HCT116 (cell line): Measurements from ENCODE around the gene CPNE5. TPM values are rescaled to one million over a fixed set of nuclear protein-coding genes. Genes with fewer than 3 reads are reported as not detected.

ENCODE experiments used
- ATAC-seq: fragments of 200-7000 bp; cut with Tn5 transposase; 2 replicates; pipeline ENCODE4 v1.9.1; 2020; ENCODE audit warnings: mild to moderate bottlenecking, moderate library complexity
- BruUV-seq: library from RNA; stranded (reverse); fragments of 400-500 nt; replicated peaks from 2 replicates; lab custom pipeline; 2021; lab: Mats Ljungman, UMichigan
- CTCF ChIA-PET: fragments of 300-600 bp; sonication (Branson Sonifier 250); formaldehyde crosslinking; loops from one replicate; lab custom pipeline; 2021; ENCODE audit warnings: antibody characterized with exemption; lab: Charles Lee
- POLR2A ChIA-PET: fragments of 300-600, 350-600 bp; sonication (Branson Sonifier 250); formaldehyde crosslinking; loops from one replicate; lab custom pipeline; 2021; ENCODE audit warnings: antibody characterized with exemption; lab: Charles Lee
- RAD21 ChIA-PET, 2 experiments: fragments of 300-600 bp; sonication (Branson Sonifier 250); formaldehyde crosslinking; loops; one replicate each; lab custom pipeline; 2023; ENCODE audit warnings: low total read pairs in 2 of 2; ENCODE audit not compliant: uncharacterized antibody in 2 of 2, unreplicated experiment in 2 of 2, low non-redundant PET in 1 of 2; lab: Charles Lee
- DNase-seq: peaks from one replicate; pipeline ENCODE4 v3.0.0-alpha.2; 2010; ENCODE audit warnings: low read depth, low spot score
- H2AFZ ChIP-seq: fragments of 200-600 bp; shearing (Covaris generic), sonication (generic); 2 replicates; pipeline ENCODE4 v1.6.1; 2017; ENCODE audit warnings: low read depth, mixed run types, mixed read lengths, antibody characterized with exemption, low read length; ENCODE audit not compliant: poor library complexity, severe bottlenecking
- H3K27ac ChIP-seq: 2 replicates; pipeline ENCODE4 v1.5.1; 2012; ENCODE audit warnings: low read depth, low read length
- H3K27me3 ChIP-seq: fragments of 200-600 bp; sonication (generic); 2 replicates; pipeline ENCODE4 v1.6.1; 2016; ENCODE audit warnings: mixed run types, low read length, mixed read lengths; ENCODE audit not compliant: insufficient read depth
- H3K36me3 ChIP-seq, 2 experiments: fragments of 200-500 bp in 1 of 2; fragments of 200-600 bp in 1 of 2; sonication (Bioruptor generic) in 1 of 2; sonication (generic) in 1 of 2; 2 replicates each; pipeline versions ENCODE4 v1.5.1 to v1.6.1; 2014 to 2016; ENCODE audit warnings: low read length in 2 of 2, inconsistent platforms in 1 of 2, mixed read lengths in 1 of 2, mixed run types in 1 of 2; ENCODE audit not compliant: insufficient read depth in 2 of 2, control insufficient read depth in 1 of 2
- H3K4me1 ChIP-seq, 2 experiments: fragments of 200-600 bp in 1 of 2; sonication (generic) in 1 of 2; 2 replicates each; pipeline versions ENCODE4 v1.5.1 to v1.6.1; 2012 to 2017; ENCODE audit warnings: low read length in 2 of 2, inconsistent platforms in 1 of 2, mild to moderate bottlenecking in 1 of 2, mixed read lengths in 1 of 2, mixed run types in 1 of 2, moderate library complexity in 1 of 2; ENCODE audit not compliant: insufficient read depth in 2 of 2, control insufficient read depth in 1 of 2
- H3K4me2 ChIP-seq: fragments of 200-600 bp; sonication (generic); 2 replicates; pipeline ENCODE4 v1.6.1; 2017; ENCODE audit warnings: mixed run types, low read length, mixed read lengths
- H3K4me3 ChIP-seq, 2 experiments: fragments of 200-600 bp in 1 of 2; sonication (generic) in 1 of 2; replicated peaks in 1 of 2; 2 replicates each; pipeline ENCODE4 v1.5.1; 2011 to 2016; ENCODE audit warnings: low read length in 2 of 2, control low read depth in 1 of 2, low read depth in 1 of 2, mild to moderate bottlenecking in 1 of 2, mixed read lengths in 1 of 2, mixed run types in 1 of 2
- H3K79me2 ChIP-seq: fragments of 200-600 bp; sonication (generic); 2 replicates; pipeline ENCODE4 v1.6.1; 2017; ENCODE audit warnings: mild to moderate bottlenecking, mixed run types, low read length, moderate library complexity, mixed read lengths; ENCODE audit not compliant: insufficient read depth
- H3K9ac ChIP-seq: fragments of 200-600 bp; sonication (generic); 2 replicates; pipeline ENCODE4 v1.6.1; 2016; ENCODE audit warnings: low read length, mixed read lengths
- H3K9me2 ChIP-seq: fragments of 200-600 bp; sonication (generic), shearing (Covaris generic); 2 replicates; pipeline ENCODE4 v1.6.1; 2017; ENCODE audit warnings: mixed run types, mild to moderate bottlenecking, moderate library complexity; ENCODE audit not compliant: insufficient read depth
- H3K9me3 ChIP-seq, 2 experiments: fragments of 200-500 bp in 1 of 2; fragments of 200-600 bp in 1 of 2; sonication (Bioruptor generic) in 1 of 2; sonication (generic) in 1 of 2; 2 replicates each; pipeline ENCODE4 v1.6.1; 2014 to 2017; ENCODE audit warnings: low read length in 2 of 2, mixed read lengths in 2 of 2, inconsistent platforms in 1 of 2, low read depth in 1 of 2, mild to moderate bottlenecking in 1 of 2, mixed run types in 1 of 2, moderate library complexity in 1 of 2; ENCODE audit not compliant: control insufficient read depth in 1 of 2, insufficient read depth in 1 of 2
- H4K20me1 ChIP-seq: fragments of 200-600 bp; sonication (generic), shearing (Covaris generic); 2 replicates; pipeline ENCODE4 v1.6.1; 2017; ENCODE audit warnings: mixed run types, mild to moderate bottlenecking, moderate library complexity; ENCODE audit not compliant: insufficient read depth
- CBX3 ChIP-seq: IDR thresholded peaks from 2 replicates; pipeline ENCODE4 v1.6.1; 2012; ENCODE audit warnings: low read depth
- ELF1 ChIP-seq: IDR thresholded peaks from 2 replicates; pipeline ENCODE4 v1.6.1; 2012; ENCODE audit warnings: low read depth, borderline replicate concordance
- EZH2phosphoT487 ChIP-seq: fragments of 200-600 bp; IDR thresholded peaks from 2 replicates; pipeline ENCODE4 v1.6.1; 2018; ENCODE audit warnings: antibody characterized with exemption, borderline replicate concordance
- JUND ChIP-seq: IDR thresholded peaks from 2 replicates; pipeline ENCODE4 v1.6.1; 2012
- POLR2AphosphoS5 ChIP-seq: IDR thresholded peaks from 2 replicates; pipeline ENCODE4 v1.6.1; 2011; ENCODE audit warnings: mild to moderate bottlenecking, low read depth, low read length, moderate library complexity
- RAD21 ChIP-seq: IDR thresholded peaks from 2 replicates; pipeline ENCODE4 v1.6.1; 2012; ENCODE audit warnings: low read depth, mild to moderate bottlenecking
- SIN3A ChIP-seq: IDR thresholded peaks from 2 replicates; pipeline ENCODE4 v1.6.1; 2012; ENCODE audit warnings: low read depth
- YY1 ChIP-seq: IDR thresholded peaks from 2 replicates; pipeline ENCODE4 v1.6.1; 2011; ENCODE audit warnings: low read length, low read depth, moderate library complexity, mild to moderate bottlenecking; ENCODE audit not compliant: insufficient replicate concordance; ENCODE audit errors: extremely low read depth
- ZNF274 ChIP-seq: fragments of 200-500 bp; sonication (Bioruptor generic); IDR thresholded peaks from 2 replicates; pipeline ENCODE4 v1.6.1; 2014; ENCODE audit warnings: mild to moderate bottlenecking, low read depth, low read length, inconsistent platforms
- intact Hi-C: fragments of 100-400 bp; cut with micrococcal nuclease; formaldehyde crosslinking; loops from 2 replicates; pipeline ENCODE4 v1.10.0; 2022
- total RNA-seq: library from RNA; stranded (reverse); gene quantifications from one replicate; pipeline ENCODE4 v1.2.1, GENCODE V29; 2021; ENCODE audit not compliant: unreplicated experiment
- TF ChIP-seq, protein P1 (sequence below): IDR thresholded peaks from 2 replicates; pipeline ENCODE4 v1.6.1; 2012; ENCODE audit warnings: low read depth
- TF ChIP-seq, protein P2 (sequence below), 3 experiments: fragments of 200-600 bp in 1 of 3; sonication (generic) in 1 of 3; IDR thresholded peaks in 2 of 3; conservative IDR thresholded peaks in 1 of 3; 2 replicates each; pipeline ENCODE4 v1.5.1; 2012 to 2017; ENCODE audit warnings: low read depth in 2 of 3, low read length in 2 of 3, antibody characterized with exemption in 1 of 3, borderline replicate concordance in 1 of 3, control low read depth in 1 of 3, mild to moderate bottlenecking in 1 of 3, mixed read lengths in 1 of 3, mixed run types in 1 of 3, moderate library complexity in 1 of 3; ENCODE audit not compliant: insufficient read depth in 1 of 3
- TF ChIP-seq, protein P3 (sequence below): IDR thresholded peaks from 2 replicates; pipeline ENCODE4 v1.6.1; 2011; ENCODE audit warnings: mild to moderate bottlenecking, low read length, moderate library complexity; ENCODE audit not compliant: insufficient replicate concordance; ENCODE audit errors: extremely low read depth
- TF ChIP-seq, protein P4 (sequence below): IDR thresholded peaks from 2 replicates; pipeline ENCODE4 v1.6.1; 2012

The CPNE5 gene
- total RNA-seq, 1 experiment from 2014 or later, result not detected

DNA sequence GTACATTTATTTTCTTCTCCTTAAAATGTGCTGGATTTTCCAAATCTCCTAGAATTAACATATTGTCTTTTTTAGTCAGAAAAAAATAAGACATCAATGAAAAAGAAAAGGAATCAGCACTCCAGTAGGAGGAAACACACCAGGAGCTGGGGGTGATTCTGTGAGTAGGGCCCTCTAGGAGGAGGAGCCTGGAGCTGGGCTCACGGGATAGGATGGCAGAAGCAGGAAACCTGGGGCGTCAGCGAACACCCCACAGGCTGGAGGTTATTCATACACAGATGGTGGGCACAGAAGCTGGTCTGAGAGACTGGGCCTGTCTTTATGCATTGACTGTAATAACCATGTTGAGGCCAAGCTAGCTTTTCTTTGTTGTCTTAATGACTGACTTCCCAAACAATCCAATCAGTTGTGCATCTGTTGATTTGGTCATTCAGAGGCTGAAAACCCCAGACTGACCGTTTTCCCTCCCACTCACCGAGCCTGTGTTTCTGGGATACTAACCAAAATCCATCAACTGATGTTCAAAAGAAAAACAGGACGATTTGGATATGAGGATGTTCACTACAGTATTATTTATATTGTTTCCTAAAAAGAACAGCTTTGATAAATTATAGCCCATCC lies 53.1 kb downstream of the CPNE5 start:
- DNase-seq (no peak), ATAC-seq (peak; percentile 35; the same call in 1 of the 2 replicates)
- H3K9me2 ChIP-seq, result no peaks in the 10 kb centered on the region
- BruUV-seq, result no TSS peak
- RAD21 ChIA-PET, result interaction anchor here in 1 of 2 experiments (0.7 kb wide), 1 partner anchor 456 kb away, joined by 3 read pairs; no protein-coding TSS in a partner anchor
- H4K20me1 ChIP-seq, result no peaks in the 10 kb centered on the region
- no peaks in the 10 kb centered on the region for H3K36me3 ChIP-seq
- intact Hi-C loops, result no loop called here
- no peak overlapping the region for H3K4me2 ChIP-seq
- no peak overlapping the region for H3K4me3 ChIP-seq
- H2AFZ ChIP-seq, result no peak overlapping the region
- CTCF ChIA-PET, result interaction anchor here (0.7 to 1.2 kb wide), 3 partner anchors 11 to 62 kb away, joined by 4 to 5 read pairs (median 4); no protein-coding TSS in a partner anchor
- H3K27me3 ChIP-seq, result no peaks in the 10 kb centered on the region
- TF ChIP-seq, protein P1, sequence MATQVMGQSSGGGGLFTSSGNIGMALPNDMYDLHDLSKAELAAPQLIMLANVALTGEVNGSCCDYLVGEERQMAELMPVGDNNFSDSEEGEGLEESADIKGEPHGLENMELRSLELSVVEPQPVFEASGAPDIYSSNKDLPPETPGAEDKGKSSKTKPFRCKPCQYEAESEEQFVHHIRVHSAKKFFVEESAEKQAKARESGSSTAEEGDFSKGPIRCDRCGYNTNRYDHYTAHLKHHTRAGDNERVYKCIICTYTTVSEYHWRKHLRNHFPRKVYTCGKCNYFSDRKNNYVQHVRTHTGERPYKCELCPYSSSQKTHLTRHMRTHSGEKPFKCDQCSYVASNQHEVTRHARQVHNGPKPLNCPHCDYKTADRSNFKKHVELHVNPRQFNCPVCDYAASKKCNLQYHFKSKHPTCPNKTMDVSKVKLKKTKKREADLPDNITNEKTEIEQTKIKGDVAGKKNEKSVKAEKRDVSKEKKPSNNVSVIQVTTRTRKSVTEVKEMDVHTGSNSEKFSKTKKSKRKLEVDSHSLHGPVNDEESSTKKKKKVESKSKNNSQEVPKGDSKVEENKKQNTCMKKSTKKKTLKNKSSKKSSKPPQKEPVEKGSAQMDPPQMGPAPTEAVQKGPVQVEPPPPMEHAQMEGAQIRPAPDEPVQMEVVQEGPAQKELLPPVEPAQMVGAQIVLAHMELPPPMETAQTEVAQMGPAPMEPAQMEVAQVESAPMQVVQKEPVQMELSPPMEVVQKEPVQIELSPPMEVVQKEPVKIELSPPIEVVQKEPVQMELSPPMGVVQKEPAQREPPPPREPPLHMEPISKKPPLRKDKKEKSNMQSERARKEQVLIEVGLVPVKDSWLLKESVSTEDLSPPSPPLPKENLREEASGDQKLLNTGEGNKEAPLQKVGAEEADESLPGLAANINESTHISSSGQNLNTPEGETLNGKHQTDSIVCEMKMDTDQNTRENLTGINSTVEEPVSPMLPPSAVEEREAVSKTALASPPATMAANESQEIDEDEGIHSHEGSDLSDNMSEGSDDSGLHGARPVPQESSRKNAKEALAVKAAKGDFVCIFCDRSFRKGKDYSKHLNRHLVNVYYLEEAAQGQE, result no peak
- TF ChIP-seq, protein P2, sequence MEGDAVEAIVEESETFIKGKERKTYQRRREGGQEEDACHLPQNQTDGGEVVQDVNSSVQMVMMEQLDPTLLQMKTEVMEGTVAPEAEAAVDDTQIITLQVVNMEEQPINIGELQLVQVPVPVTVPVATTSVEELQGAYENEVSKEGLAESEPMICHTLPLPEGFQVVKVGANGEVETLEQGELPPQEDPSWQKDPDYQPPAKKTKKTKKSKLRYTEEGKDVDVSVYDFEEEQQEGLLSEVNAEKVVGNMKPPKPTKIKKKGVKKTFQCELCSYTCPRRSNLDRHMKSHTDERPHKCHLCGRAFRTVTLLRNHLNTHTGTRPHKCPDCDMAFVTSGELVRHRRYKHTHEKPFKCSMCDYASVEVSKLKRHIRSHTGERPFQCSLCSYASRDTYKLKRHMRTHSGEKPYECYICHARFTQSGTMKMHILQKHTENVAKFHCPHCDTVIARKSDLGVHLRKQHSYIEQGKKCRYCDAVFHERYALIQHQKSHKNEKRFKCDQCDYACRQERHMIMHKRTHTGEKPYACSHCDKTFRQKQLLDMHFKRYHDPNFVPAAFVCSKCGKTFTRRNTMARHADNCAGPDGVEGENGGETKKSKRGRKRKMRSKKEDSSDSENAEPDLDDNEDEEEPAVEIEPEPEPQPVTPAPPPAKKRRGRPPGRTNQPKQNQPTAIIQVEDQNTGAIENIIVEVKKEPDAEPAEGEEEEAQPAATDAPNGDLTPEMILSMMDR (IDR thresholded peaks at IDR 0.05 in 2 of 3, conservative IDR thresholded peaks at IDR 0.05 in 1 of 3; ENCODE audit: borderline replicate concordance in 1 of 3, insufficient read depth in 1 of 3, low read depth in 2 of 3, low read length in 2 of 3), result no peak
- no peak for TF ChIP-seq POLR2AphosphoS5
- TF ChIP-seq RAD21, result no peak
- TF ChIP-seq SIN3A, result no peak
- TF ChIP-seq YY1, result no peak
- TF ChIP-seq EZH2phosphoT487, result no peak
- no peak for TF ChIP-seq CBX3
- no peak for TF ChIP-seq ELF1
- no peak for TF ChIP-seq JUND
- TF ChIP-seq, protein P3, sequence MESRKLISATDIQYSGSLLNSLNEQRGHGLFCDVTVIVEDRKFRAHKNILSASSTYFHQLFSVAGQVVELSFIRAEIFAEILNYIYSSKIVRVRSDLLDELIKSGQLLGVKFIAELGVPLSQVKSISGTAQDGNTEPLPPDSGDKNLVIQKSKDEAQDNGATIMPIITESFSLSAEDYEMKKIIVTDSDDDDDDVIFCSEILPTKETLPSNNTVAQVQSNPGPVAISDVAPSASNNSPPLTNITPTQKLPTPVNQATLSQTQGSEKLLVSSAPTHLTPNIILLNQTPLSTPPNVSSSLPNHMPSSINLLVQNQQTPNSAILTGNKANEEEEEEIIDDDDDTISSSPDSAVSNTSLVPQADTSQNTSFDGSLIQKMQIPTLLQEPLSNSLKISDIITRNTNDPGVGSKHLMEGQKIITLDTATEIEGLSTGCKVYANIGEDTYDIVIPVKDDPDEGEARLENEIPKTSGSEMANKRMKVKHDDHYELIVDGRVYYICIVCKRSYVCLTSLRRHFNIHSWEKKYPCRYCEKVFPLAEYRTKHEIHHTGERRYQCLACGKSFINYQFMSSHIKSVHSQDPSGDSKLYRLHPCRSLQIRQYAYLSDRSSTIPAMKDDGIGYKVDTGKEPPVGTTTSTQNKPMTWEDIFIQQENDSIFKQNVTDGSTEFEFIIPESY, result no peak
- no peak for TF ChIP-seq ZNF274
- TF ChIP-seq, protein P4, sequence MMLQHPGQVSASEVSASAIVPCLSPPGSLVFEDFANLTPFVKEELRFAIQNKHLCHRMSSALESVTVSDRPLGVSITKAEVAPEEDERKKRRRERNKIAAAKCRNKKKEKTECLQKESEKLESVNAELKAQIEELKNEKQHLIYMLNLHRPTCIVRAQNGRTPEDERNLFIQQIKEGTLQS, result no peak
- no peak overlapping the region for H3K27ac ChIP-seq
- H3K4me1 ChIP-seq, result no peaks in the 10 kb centered on the region
- POLR2A ChIA-PET, result interaction anchor here (0.7 kb wide), 2 partner anchors 13 to 491 kb away, joined by 3 read pairs; no protein-coding TSS in a partner anchor
- H3K9me3 ChIP-seq, result no peaks in the 10 kb centered on the region
- H3K79me2 ChIP-seq, result no peaks in the 10 kb centered on the region
- H3K9ac ChIP-seq, result no peak overlapping the region
